IMR-90 (cell line): ENCODE data around the gene NALCN. TPM values are rescaled to one million over a fixed set of nuclear protein-coding genes. Genes with fewer than 3 reads are reported as not detected.

Experiments used
- ATAC-seq: fragments of 200-7000 bp; cut with Tn5 transposase; 2 replicates; pipeline ENCODE4 v1.9.1; 2020; ENCODE audit warnings: low read depth, mild to moderate bottlenecking, moderate library complexity
- BruUV-seq: library from RNA; stranded (reverse); fragments of 400-500 nt; replicated peaks from 2 replicates; lab custom pipeline; 2021; lab: Mats Ljungman, UMichigan
- CTCF ChIA-PET: fragments of 300-600 bp; formaldehyde crosslinking; extraction: SDS; loops from one replicate; lab custom pipeline; 2021; ENCODE audit warnings: antibody characterized with exemption; lab: Yijun Ruan, JAX
- POLR2A ChIA-PET: fragments of 300-600 bp; sonication (Branson Sonifier 250); formaldehyde crosslinking; loops from one replicate; lab custom pipeline; 2022; ENCODE audit warnings: antibody characterized with exemption; ENCODE audit not compliant: unreplicated experiment; lab: Charles Lee
- DNase-seq: peaks from one replicate; pipeline ENCODE4 v3.0.0; 2013
- H2AFZ ChIP-seq: replicated peaks from 2 replicates; pipeline ENCODE3; 2013; ENCODE audit warnings: low read length, mild to moderate bottlenecking; ENCODE audit not compliant: poor library complexity
- H2AK5ac ChIP-seq: 2 replicates; pipeline ENCODE4 v1.6.1; 2013; ENCODE audit warnings: low read depth, low read length, inconsistent platforms
- H2AK9ac ChIP-seq: replicated peaks from 2 replicates; pipeline ENCODE3; 2013; ENCODE audit warnings: mild to moderate bottlenecking, low read depth, low read length, moderate library complexity; ENCODE audit not compliant: poor library complexity
- H2BK120ac ChIP-seq: 2 replicates; pipeline ENCODE4 v1.6.1; 2013; ENCODE audit warnings: low read depth, low read length, inconsistent platforms
- H2BK15ac ChIP-seq: 3 replicates; pipeline ENCODE4 v1.6.1; 2013; ENCODE audit warnings: low read depth, low read length, inconsistent platforms
- H2BK20ac ChIP-seq: 2 replicates; pipeline ENCODE4 v1.6.1; 2013; ENCODE audit warnings: low read depth, mild to moderate bottlenecking, inconsistent platforms, low read length, moderate library complexity
- H2BK5ac ChIP-seq: 2 replicates; pipeline ENCODE4 v1.6.1; 2013; ENCODE audit warnings: mild to moderate bottlenecking, low read depth, low read length, inconsistent platforms; ENCODE audit not compliant: poor library complexity, severe bottlenecking
- H3K14ac ChIP-seq: replicated peaks from 2 replicates; pipeline ENCODE4 v1.6.1; 2013; ENCODE audit warnings: low read depth, low read length, inconsistent platforms
- H3K18ac ChIP-seq: 2 replicates; pipeline ENCODE4 v1.6.1; 2013; ENCODE audit warnings: low read depth, low read length, control low read depth
- H3K23ac ChIP-seq: 2 replicates; pipeline ENCODE4 v1.6.1; 2013; ENCODE audit warnings: low read depth, low read length, inconsistent platforms
- H3K27ac ChIP-seq: 2 replicates; pipeline ENCODE4 v1.5.1; 2013; ENCODE audit warnings: mild to moderate bottlenecking, control low read depth, low read length; ENCODE audit not compliant: insufficient read depth
- H3K27me3 ChIP-seq: 2 replicates; pipeline ENCODE4 v1.6.1; 2013; ENCODE audit warnings: low read length; ENCODE audit not compliant: control insufficient read depth, insufficient read depth
- H3K36me3 ChIP-seq: 2 replicates; pipeline ENCODE4 v1.6.1; 2013; ENCODE audit warnings: low read length, mixed read lengths; ENCODE audit not compliant: control insufficient read depth, insufficient read depth
- H3K4ac ChIP-seq: 2 replicates; pipeline ENCODE4 v1.6.1; 2013; ENCODE audit warnings: low read depth, low read length, inconsistent platforms
- H3K4me1 ChIP-seq: 2 replicates; pipeline ENCODE4 v1.6.1; 2013; ENCODE audit warnings: low read length, mixed read lengths; ENCODE audit not compliant: control insufficient read depth, insufficient read depth
- H3K4me2 ChIP-seq: 2 replicates; pipeline ENCODE4 v1.6.1; 2013; ENCODE audit warnings: low read depth, mild to moderate bottlenecking, control low read depth, low read length, moderate library complexity
- H3K4me3 ChIP-seq: 2 replicates; pipeline ENCODE4 v1.5.1; 2013; ENCODE audit warnings: low read depth, mild to moderate bottlenecking, control low read depth, low read length, moderate library complexity; ENCODE audit not compliant: insufficient read depth
- H3K56ac ChIP-seq: 2 replicates; pipeline ENCODE4 v1.6.1; 2013; ENCODE audit warnings: low read length, inconsistent platforms; ENCODE audit not compliant: insufficient read depth; ENCODE audit errors: extremely low read depth
- H3K79me1 ChIP-seq, 2 experiments: 2 replicates each; pipeline ENCODE4 v1.6.1; 2013; ENCODE audit warnings: low read length in 2 of 2, inconsistent platforms in 1 of 2, low read depth in 1 of 2
- H3K9ac ChIP-seq: 2 replicates; pipeline ENCODE4 v1.6.1; 2013; ENCODE audit warnings: low read depth, low read length, control low read depth
- H3K9me1 ChIP-seq: 2 replicates; pipeline ENCODE4 v1.6.1; 2013; ENCODE audit warnings: low read length, inconsistent platforms; ENCODE audit not compliant: insufficient read depth
- H3K9me3 ChIP-seq: 2 replicates; pipeline ENCODE4 v1.6.1; 2013; ENCODE audit warnings: low read length; ENCODE audit not compliant: control insufficient read depth, insufficient read depth
- H4K20me1 ChIP-seq: 2 replicates; pipeline ENCODE4 v1.6.1; 2013; ENCODE audit warnings: low read length, inconsistent platforms; ENCODE audit not compliant: insufficient read depth
- H4K5ac ChIP-seq: 2 replicates; pipeline ENCODE4 v1.6.1; 2013; ENCODE audit warnings: mild to moderate bottlenecking, low read depth, low read length, control low read depth
- H4K8ac ChIP-seq, 2 experiments: 2 replicates each; pipeline ENCODE4 v1.6.1; 2013; ENCODE audit warnings: low read depth in 2 of 2, low read length in 2 of 2, control low read depth in 1 of 2, inconsistent platforms in 1 of 2
- H4K91ac ChIP-seq: 2 replicates; pipeline ENCODE4 v1.6.1; 2013; ENCODE audit warnings: low read depth, low read length, inconsistent platforms; ENCODE audit not compliant: insufficient read depth
- BHLHE40 ChIP-seq: fragments of 150-350 bp; IDR thresholded peaks from 2 replicates; pipeline ENCODE4 v1.6.1; 2016; ENCODE audit warnings: mild to moderate bottlenecking, low read depth, low read length
- CHD1 ChIP-seq: IDR thresholded peaks from 2 replicates; pipeline ENCODE4 v1.6.1; 2012; ENCODE audit warnings: low read depth, low read length, improper control_type of control experiment
- CTCF ChIP-seq: conservative IDR thresholded peaks from 2 replicates; pipeline ENCODE4 v1.5.1; 2012; ENCODE audit warnings: mild to moderate bottlenecking, low read depth, low read length, improper control_type of control experiment
- MAFK ChIP-seq: IDR thresholded peaks from 2 replicates; pipeline ENCODE4 v1.6.1; 2012; ENCODE audit warnings: low read depth, low read length, improper control_type of control experiment
- MXI1 ChIP-seq: IDR thresholded peaks from 2 replicates; pipeline ENCODE4 v1.6.1; 2012; ENCODE audit warnings: low read depth, mild to moderate bottlenecking, low read length, moderate library complexity, borderline replicate concordance
- RAD21 ChIP-seq: IDR thresholded peaks from 2 replicates; pipeline ENCODE4 v1.6.1; 2012; ENCODE audit warnings: low read length, improper control_type of control experiment
- RCOR1 ChIP-seq: IDR thresholded peaks from 2 replicates; pipeline ENCODE4 v1.6.1; 2012; ENCODE audit warnings: mild to moderate bottlenecking, low read length, improper control_type of control experiment; ENCODE audit not compliant: insufficient replicate concordance
- SMC3 ChIP-seq: fragments of 150-350 bp; IDR thresholded peaks from 2 replicates; pipeline ENCODE4 v1.6.1; 2016; ENCODE audit warnings: low read depth, mild to moderate bottlenecking, antibody characterized with exemption, low read length, moderate library complexity
- USF2 ChIP-seq: fragments of 150-350 bp; IDR thresholded peaks from 2 replicates; pipeline ENCODE4 v1.6.1; 2017; ENCODE audit warnings: mild to moderate bottlenecking, antibody characterized with exemption, low read length, low read depth
- WGBS, 2 experiments: methylation state at CpG; one replicate each; pipeline versions ENCODE4 v1.1.5 to v1.1.7; 2013; ENCODE audit warnings: missing lambda C conversion rate in 2 of 2; ENCODE audit not compliant: insufficient read length in 1 of 2; ENCODE audit errors: extremely low coverage in 2 of 2; 5-methylcytosine and 5-hydroxymethylcytosine counted together
- dilution Hi-C: fragments of 300-500 bp; cut with HindIII; formaldehyde crosslinking; loops from one replicate; pipeline ENCODE4 v1.14.3; 2018; ENCODE audit warnings: low sequenced_read_pairs; ENCODE audit not compliant: unreplicated experiment
- in situ Hi-C: fragments of 300-500 bp; cut with MboI; formaldehyde crosslinking; loops from 3 replicates; pipeline ENCODE4 v1.14.3; 2019; ENCODE audit warnings: low sequenced_read_pairs, inconsistent platforms, mixed read lengths
- intact Hi-C: fragments of 100-400 bp; cut with micrococcal nuclease; formaldehyde crosslinking; loops from 2 replicates; pipeline ENCODE4 v1.10.0; 2022
- polyA plus RNA-seq, 3 experiments: library from polyadenylated mRNA; depleted of rRNA; stranded (reverse); fragments of >200 nt; gene quantifications; 2 replicates each; pipeline ENCODE4 v1.2.3, GENCODE V29; 2012; ENCODE audit warnings: low replicate concordance in 1 of 3
- total RNA-seq: library from RNA; depleted of rRNA; stranded (reverse); fragments of >200 nt; gene quantifications from 2 replicates; pipeline ENCODE4 v1.2.3, GENCODE V29; 2012

The NALCN gene
- total and polyA plus RNA-seq, 2 of the 4 experiments (the other 2 are of a cell fraction): 2.9 to 4.8 TPM

- Histone ChIP-seq H3K56ac (no peak overlapping the region), H2AFZ (no peak overlapping the region), H3K27ac (no peak overlapping the region), H2BK15ac (no peak overlapping the region), H2AK9ac (no peak overlapping the region), H2BK5ac (no peak overlapping the region), H4K91ac (no peak overlapping the region), H3K18ac (no peak overlapping the region), H3K9me3 (no peaks in the 10 kb centered on the region; the same call in 1 of the 2 replicates), H3K4me3 (no peak overlapping the region), H4K5ac (no peak overlapping the region), H3K79me1 (no peaks in the 10 kb centered on the region), H3K9me1 (no peaks in the 10 kb centered on the region), H4K20me1 (no peaks in the 10 kb centered on the region), H3K4me2 (no peak overlapping the region), H3K9ac (no peak overlapping the region), H3K4me1 (peaks cover 4% of the 10 kb centered on the region; the same call in 1 of the 2 replicates), H2BK20ac (no peak overlapping the region), H4K8ac (no peak overlapping the region), H2AK5ac (no peak overlapping the region), H3K4ac (no peak overlapping the region), H3K27me3 (no peaks in the 10 kb centered on the region), H2BK120ac (no peak overlapping the region), H3K23ac (no peak overlapping the region), H3K36me3 (no peaks in the 10 kb centered on the region), H3K14ac (no peak overlapping the region)
- no peak for DNase-seq
- WGBS, 2 experiments: 52% methylated on average over 2 of the region's 6 CpGs; no CpG with 5 or more reads in 1 of the 2 experiments
- TF ChIP-seq USF2: no peak
- TF ChIP-seq CHD1: no peak
- no peak for TF ChIP-seq SMC3
- TF ChIP-seq BHLHE40: no peak
- TF ChIP-seq MXI1: no peak
- TF ChIP-seq RCOR1: no peak
- TF ChIP-seq MAFK: no peak
- no peak for TF ChIP-seq RAD21
- no peak for TF ChIP-seq CTCF
- intact Hi-C loops: no loop called here
- no TSS peak for BruUV-seq
- dilution Hi-C loops: no loop called here
- POLR2A ChIA-PET: no interaction called here
- in situ Hi-C loops: no loop called here
- CTCF ChIA-PET: no interaction called here
- no peak for ATAC-seq
Observed at GRCh38 chr13:101049166-101049850, 367.0 kb downstream of the NALCN start.
